Choroid plexus epithelial cell (primary cell): Measurements from ENCODE around the gene SLC24A4.

Source experiments
- DNase-seq: peaks from one replicate; pipeline ENCODE4 v3.0.0-alpha.2; 2010; ENCODE audit warnings: low read depth
- H3K4me3 ChIP-seq: 2 replicates; pipeline ENCODE4 v1.5.1; 2011; ENCODE audit warnings: low read depth, mild to moderate bottlenecking, control low read depth, low read length, moderate library complexity
- TF ChIP-seq, protein P1 (sequence below): conservative IDR thresholded peaks from 2 replicates; pipeline ENCODE4 v1.5.1; 2011; ENCODE audit warnings: low read depth, mild to moderate bottlenecking, control low read depth, inconsistent platforms, low read length, moderate library complexity

Gene SLC24A4

DNA sequence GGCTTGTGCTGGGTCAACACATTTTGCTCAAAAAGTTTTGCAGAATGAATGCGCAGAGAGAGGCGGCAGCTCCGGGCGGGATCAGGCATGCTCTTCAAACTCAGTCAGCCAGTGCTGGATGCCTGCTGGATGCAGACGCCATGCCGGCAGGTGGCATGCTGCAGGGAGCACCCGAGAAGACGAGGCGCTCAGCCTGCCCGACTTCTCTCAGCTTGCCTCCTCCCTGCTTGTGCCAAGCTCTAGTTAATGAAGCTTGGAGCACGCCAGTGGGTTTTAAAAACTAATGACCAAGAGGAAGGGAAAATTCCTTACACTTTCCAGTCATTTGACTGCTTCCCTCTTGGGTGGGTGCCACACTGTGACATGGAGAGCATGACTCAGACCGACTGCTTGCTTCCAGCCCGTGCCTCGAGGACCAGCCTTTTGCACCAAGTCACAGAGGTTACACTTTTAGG lies 39.8 kb downstream of the SLC24A4 start:
- H3K4me3 ChIP-seq: no peak overlapping the region
- TF ChIP-seq, protein P1, sequence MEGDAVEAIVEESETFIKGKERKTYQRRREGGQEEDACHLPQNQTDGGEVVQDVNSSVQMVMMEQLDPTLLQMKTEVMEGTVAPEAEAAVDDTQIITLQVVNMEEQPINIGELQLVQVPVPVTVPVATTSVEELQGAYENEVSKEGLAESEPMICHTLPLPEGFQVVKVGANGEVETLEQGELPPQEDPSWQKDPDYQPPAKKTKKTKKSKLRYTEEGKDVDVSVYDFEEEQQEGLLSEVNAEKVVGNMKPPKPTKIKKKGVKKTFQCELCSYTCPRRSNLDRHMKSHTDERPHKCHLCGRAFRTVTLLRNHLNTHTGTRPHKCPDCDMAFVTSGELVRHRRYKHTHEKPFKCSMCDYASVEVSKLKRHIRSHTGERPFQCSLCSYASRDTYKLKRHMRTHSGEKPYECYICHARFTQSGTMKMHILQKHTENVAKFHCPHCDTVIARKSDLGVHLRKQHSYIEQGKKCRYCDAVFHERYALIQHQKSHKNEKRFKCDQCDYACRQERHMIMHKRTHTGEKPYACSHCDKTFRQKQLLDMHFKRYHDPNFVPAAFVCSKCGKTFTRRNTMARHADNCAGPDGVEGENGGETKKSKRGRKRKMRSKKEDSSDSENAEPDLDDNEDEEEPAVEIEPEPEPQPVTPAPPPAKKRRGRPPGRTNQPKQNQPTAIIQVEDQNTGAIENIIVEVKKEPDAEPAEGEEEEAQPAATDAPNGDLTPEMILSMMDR: no peak
- no peak for DNase-seq

DNA sequence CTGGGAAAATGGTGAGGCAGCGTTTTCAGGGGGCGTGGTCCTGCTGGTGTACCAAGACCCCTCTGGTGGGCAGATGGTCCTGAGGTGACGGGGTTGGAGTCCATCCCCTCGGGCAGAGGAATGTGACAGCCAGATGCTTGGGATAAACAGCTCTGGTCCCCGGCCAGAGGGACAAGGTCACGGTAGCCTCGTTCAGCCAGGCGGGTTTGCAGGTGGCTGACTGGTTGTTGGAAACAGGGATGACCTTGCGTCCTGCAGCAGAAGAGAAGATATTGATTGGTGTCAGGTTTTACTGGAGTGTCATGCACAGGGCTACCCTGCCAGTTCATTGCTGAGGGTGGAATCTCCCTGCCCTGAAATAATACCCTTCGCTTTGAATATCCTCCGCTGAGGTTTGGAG lies 43.3 kb downstream of the SLC24A4 start:
- H3K4me3 ChIP-seq: no peak overlapping the region
- DNase-seq: no peak
- TF ChIP-seq, protein P1: no peak

DNA sequence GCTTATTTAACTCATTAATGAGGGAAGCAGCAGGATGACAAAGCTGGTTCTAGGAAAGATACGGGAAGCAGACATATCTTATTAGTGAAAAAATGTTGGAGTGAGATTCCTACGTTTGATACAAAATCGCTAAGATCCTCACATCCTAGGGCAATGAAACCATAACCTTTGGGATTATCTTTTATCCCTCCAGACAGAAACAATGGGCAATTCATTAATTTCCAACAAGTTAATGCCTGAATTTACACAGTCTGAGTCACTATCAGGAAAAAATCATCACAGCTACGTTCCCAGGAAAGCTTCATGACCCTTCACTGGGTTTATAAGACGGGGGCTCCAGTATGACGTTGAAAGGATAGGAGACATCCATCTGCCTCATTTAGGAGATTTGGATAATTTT lies 45.0 kb downstream of the SLC24A4 start:
- no peak for DNase-seq
- TF ChIP-seq, protein P1: no peak
- H3K4me3 ChIP-seq: no peak overlapping the region

DNA sequence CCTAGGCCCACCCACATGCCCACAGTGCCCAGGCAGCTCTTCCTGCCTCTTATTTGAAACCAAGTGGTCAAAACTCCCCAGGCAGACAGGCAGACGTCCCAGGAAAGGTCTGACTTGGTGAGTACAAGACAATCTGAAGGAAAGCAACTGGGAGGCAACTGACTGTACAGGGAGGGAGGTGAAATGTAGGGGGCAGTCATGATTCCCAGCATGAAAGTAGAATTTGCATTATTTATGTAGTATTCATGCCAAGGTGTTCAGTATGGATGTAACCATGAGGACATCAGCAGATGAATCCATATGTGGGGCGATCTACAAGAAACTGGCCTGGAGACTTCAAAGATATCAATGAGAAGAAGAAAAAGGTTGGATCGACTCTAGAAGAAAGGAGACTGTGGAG lies 46.1 kb downstream of the SLC24A4 start:
- no peak for DNase-seq
- TF ChIP-seq, protein P1: no peak
- no peak overlapping the region for H3K4me3 ChIP-seq

DNA sequence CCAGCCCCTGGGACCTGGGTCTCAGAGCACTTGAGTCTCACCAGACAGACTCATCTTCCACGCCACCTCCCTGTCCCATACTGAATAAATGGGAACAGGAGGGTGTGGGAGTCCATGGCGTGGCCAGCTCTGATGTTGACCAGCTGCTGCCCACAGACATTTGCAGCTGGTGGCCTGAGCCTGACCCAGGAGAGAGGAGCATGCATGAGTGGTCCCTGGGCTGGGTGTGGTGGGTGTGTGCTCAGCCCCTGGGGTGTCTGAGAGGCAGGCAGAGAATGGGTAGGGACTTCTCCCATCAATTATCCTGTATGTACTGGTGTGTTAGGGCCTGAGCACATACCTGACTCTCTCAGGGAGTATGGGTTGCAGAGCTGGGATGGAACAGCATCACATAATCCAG lies 49.3 kb downstream of the SLC24A4 start:
- TF ChIP-seq, protein P1: no peak
- DNase-seq: no peak
- no peak overlapping the region for H3K4me3 ChIP-seq

DNA sequence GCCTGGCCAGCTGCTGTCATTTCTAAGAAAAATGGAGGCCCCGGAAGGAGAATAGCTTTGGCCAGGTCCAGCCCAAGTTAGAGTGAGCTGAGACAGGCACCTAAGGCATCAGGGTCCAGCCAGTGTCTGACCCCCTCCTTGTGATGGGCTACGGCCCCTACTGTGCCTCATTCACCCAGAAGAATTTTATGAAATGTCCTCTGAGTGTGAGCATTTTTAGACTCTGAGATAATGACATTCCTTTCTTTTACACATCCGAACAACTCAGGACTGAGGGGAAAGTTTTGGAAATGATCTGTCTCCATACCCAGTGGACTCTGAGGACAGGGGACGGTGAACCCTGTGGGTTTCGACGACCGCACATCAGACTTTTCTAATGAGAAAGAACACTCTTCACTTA lies 50.4 kb downstream of the SLC24A4 start:
- TF ChIP-seq, protein P1: no peak
- no peak overlapping the region for H3K4me3 ChIP-seq
- DNase-seq: peak; percentile 15

DNA sequence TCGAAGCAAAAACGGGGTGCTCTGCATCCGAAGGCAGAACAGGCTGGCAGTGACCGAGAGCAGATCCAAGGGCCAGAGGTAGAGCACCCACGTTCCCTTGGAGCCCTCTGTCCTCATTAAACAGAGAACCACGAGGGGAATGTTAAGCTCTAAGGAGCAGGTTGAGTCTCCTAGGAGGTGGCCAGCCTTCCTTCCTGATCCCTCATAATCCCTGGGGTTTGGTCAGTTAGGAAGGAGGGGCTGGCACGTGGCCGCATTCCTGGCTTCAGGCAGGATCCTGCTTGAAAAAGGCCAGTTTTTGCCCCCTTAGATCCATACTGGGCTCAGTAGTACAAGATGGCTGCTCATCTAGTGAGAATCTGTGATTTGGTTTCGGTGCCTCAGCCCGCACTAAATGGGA lies 57.2 kb downstream of the SLC24A4 start:
- TF ChIP-seq, protein P1: no peak
- H3K4me3 ChIP-seq: no peak overlapping the region
- DNase-seq: no peak
